Left cardiac atrium (tissue), 4 donors: ENCODE data around the gene ZNF26. TPM values are rescaled to one million over a fixed set of nuclear protein-coding genes. Genes with fewer than 3 reads are reported as not detected.
"Not testable (repeated sequence)": the region's sequence is repeated elsewhere in the genome, so short reads cannot be mapped to it uniquely, and the experiment has no call there.

Source experiments
- ATAC-seq, 2 donors: fragments of 200-7000 bp; cut with Tn5 transposase; one replicate each; pipeline ENCODE4 v1.9.1; 2020; ENCODE audit warnings: mild to moderate bottlenecking in 2 of 2, moderate library complexity in 2 of 2
- DNase-seq: peaks from one replicate; pipeline ENCODE4 v3.0.0-alpha.2; 2020
- intact Hi-C, 2 donors: fragments of 100-400 bp; cut with DNase I; formaldehyde crosslinking; loops; one replicate each; pipeline versions ENCODE4 v1.14.1 to v1.15.1; 2022 to 2023
- total RNA-seq, 2 donors: library from RNA; stranded (reverse); fragmentation: NEBNext Ultra II Directional; extraction: Animal tissue kit (Norgen Biotek cat#: 25700); gene quantifications; one replicate each; pipeline ENCODE4 v1.2.1, GENCODE V29; 2021
- donor health status: DM: no; HTN: yes; CAD: no.
- donor health status: DM: no; HTN: yes; CAD: no; lungs with severe emphysema.
- donor health status: DM: yes; HTN: yes; CAD: no.
- donor health status: Dilated cardiomyopathy.

ZNF26 gene
- total RNA-seq, 2 donors from 2014 or later = 5.0 to 6.1 TPM

DNA sequence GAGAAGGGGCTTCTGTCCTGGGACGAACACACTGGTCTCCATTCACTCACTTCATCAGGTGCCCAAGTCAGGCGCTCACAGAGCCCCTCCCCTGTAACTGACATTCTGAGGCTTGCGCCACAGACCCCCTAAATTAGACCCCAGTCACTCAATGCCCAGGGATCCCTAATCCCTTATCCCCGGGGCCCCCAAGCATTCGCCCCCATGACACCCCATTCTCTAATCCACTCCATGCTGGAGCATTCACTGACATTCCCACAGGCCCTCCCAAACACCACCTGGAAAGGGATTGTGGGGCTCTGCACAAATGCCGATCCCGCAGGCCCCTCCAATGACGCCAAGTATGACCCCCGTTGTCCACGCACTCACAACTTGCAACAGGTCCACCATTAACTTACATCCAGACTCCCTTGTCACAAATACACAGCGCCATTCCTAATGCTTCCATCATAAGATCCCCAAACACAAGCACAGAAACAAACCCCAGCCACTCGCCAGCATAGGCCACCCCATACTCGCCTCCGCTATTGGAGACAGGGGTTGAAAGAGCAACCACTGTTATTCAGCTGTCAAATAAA lies 31.6 kb upstream of the ZNF26 start:
- intact Hi-C loops = no loop called here
- ATAC-seq (no peak), DNase-seq (no peak)

DNA sequence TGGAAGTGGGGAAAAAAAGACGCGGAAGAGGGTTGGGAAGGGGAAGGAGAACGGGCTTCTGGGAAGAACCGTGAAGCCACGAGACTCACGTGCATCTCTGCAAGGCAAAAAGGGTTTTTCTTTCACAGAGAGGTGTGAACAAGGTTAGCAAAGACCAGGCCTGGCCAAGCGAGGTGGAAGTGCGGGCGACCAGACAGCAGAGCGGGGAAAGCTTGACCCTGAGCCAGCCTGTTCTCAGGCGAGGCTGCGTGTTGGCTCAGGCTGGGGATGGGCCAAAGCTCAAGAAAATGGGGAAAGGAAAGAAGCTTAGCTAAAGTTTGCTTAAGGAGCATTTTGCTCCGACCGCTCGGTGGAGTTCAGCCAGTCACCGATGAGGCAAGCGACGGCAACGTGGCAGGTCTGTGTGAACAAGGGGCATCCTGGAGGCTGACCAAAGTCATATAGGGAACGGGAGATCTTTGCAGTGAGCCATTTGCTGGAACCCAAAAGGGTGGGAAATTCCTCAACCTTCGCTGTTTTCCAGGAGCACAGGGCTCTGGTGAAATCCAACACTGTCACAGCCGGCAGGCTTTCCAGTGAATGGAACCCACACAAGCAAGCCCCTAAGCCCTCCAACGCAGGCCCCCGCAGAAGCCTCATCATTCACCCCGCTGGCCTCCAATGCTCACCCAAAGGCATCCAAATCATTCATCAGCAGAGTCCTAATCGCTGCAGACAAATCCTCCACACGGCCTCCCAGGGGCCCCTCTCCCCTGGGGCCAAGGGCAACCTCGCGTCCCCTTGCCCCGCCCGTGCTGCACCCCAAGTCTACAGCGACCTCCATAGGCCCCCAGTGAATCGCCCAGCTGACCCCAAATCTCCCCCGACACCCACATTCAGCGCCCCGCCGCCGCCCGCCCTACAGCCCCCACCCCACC lies 30.8 kb upstream of the ZNF26 start:
- intact Hi-C loops = loop anchor here in 1 of 2 donors (2.0 kb wide), 1 partner anchor 31 kb away; the partner anchor contains the start of gene ZNF26
- DNase-seq (peak; percentile 58), ATAC-seq (peak; percentile 35 to 41)

DNA sequence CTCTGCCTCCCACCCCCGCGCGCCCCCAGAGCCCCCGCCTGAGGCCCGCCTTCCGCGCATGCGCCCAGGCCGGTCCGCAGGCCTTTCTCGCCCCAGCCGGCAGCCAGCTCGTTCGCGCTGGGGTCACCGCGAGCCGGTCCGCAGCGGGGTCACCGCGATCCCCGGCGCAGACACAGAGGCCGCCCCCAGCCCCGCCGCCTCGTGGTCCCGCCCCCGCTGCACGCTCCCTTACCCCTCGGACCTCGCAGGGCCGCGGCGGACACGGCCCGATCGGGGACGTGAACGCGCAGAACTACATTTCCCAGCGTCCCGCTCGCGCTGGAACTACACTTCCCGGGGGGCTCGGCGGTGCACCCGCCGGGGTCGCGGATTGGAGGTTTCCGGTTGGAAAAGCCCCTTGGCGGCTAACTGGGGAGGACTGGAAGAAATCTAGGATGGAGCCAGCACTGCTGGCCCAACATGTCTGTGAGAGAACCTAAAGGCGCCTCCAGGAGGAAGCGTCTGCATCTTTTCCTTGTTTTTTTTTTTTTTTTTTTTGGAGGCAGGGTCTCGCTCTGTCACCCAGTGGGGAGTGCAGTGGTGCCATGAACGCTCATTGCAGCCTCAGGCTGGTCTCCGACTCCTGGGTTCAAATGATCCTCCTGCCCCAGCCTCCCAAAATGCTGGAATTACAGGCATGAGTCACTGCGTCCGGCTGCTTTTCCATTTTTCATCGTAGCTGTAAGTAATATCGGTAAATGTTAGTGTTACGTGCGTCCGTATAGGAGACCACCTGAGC lies 30.0 kb upstream of the ZNF26 start, which contains the start of gene ZNF605:
TSS of gene ZNF605 (minus strand) at position 296 of the 778 bp plus-strand sequence. CDS start 10,671 bp downstream, outside the sequence.
- intact Hi-C loops = loop anchor here in 1 of 2 donors (2.0 kb wide), 1 partner anchor 31 kb away; the partner anchor contains the start of gene ZNF26
- ATAC-seq = peak; percentile 95 to 97
- peak; percentile 95 for DNase-seq

DNA sequence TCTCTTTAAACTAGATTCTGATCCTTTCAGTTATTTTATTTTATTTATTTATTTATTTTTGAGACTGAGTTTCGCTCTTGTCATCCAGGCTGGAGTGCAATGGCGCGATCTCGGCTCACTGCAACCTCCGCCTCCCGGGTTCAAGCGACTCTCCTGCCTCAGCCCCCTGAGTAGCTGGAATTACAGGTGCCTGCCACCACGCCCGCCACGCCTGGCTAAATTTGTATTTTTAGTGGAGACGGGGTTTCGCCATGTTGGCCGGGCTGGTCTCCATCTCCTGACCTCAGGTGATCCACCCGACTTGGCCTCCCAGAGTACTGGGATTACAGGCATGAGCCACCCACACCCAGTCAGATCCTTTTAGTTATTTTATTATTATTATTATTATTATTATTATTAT lies 24.4 kb upstream of the ZNF26 start:
- ATAC-seq = not testable (repeated sequence)

DNA sequence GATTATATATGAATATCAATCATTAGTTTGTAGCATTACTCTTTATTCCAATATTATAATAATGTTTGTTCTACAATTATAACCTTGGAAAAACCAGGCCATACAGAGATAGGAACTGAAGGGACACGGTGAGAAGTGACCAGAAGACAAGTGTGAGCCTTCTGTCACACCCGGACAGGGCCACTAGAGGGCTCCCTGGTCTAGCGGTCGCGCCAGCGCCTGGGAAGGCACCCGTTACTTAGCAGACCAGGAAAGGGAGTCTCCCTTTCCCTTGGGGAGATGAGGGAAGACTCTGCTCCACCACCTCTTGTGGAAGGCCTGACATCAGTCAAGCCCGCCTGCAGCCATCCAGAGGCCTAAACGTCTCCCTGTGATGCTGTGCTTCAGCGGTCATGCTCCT lies 22.2 kb upstream of the ZNF26 start:
- intact Hi-C loops, ATAC-seq: not testable (repeated sequence)
- peak; percentile 54 for DNase-seq

More for the DNA sequence above, 24.4 kb upstream of the ZNF26 start:
- DNase-seq, intact Hi-C loops: not testable (repeated sequence)

DNA sequence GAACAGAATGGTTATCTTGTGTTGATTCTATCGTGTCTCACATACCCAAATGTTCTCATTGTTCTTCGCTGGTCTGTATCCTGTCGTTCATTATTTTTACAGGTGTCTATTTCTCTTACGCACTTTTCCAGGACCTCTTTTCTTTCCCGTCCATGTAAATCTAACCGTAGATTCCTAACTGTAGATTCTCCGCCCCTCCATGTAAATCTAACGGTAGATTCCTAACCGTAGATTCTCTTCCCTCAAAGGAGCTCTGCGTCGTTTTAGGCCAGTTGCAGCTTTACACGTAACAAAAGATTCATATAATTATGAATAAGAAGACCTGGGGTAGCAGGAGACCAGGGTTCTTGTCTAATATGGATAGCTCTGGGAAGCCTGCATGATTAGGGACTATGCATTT lies 20.4 kb upstream of the ZNF26 start:
- intact Hi-C loops = no loop called here
- no peak for ATAC-seq
- no peak for DNase-seq

DNA sequence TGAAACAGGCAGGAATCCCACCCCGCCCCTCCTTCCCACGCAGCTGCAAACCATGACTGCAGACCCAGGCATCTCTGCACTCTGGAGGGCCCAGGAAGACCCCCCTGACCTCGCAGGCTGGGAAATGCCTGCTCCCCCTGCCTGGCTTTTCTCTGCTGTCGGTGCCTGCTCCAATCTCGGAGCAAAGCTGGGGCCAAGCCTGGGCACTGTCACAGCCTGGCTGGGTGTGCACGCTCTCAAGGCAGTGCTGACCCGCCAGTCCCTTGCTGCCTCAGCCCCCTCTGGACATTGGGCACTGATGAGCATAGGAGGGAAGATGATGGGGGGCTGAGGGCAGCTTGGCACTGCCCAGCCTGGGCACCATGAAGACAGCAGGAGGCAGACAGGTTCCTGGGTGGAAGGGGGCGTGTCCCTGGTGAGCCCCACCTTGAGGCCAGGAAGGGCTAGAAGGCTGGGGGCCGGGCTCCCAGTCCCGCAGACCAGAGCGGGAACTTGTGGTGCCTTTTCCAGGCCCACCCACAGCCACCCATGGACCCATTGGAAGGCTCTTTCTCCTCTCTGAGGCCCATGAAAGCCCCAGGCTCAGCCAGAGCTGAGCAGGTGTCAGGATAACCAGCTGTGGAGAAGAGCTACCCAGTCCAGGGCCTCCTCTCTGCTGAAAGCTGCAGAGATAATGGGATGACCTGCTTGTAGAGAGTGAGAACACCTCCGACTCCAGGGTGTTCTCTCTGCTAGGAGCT lies 19.3 kb upstream of the ZNF26 start:
- intact Hi-C loops = no loop called here
- no peak for DNase-seq
- ATAC-seq = no peak

DNA sequence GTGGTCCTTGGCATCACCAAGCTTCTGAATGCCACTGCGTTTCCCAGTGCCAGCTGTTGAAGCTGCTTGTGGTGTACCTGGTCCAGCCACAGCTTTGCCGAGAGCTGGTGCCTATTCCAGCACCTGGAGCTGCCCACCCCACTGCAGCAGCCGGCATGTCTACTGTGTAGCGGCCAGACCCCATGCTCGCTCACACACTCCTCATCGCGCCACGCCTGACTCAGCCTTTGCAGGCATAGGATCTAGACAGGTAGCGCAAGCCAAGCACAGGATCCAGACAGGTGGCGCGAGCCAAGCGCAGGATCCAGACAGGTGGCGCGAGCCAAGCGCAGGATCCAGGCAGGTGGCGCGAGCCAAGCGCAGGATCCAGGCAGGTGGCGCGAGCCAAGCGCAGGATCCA lies 18.4 kb upstream of the ZNF26 start:
- no peak for ATAC-seq
- intact Hi-C loops = no loop called here
- DNase-seq = no peak

DNA sequence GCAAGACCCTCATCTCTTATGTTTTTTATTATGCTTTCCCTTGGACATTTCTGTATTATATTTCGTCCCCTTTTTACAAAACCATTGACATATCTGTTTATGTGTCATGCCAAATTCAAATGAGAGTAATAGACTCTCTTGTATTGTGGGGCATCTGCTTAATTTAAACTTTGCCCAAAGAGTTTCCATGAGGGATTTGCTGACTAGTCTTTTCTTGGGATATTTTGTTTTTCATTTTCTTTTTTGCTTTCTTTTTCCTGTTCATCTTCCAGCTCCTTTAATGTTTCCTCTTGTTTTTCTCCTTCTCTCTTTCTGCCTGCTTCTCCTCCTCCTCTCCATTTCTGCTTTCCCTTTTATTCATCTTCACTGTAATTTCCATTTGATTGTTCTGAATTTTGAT lies 13.8 kb upstream of the ZNF26 start:
- intact Hi-C loops = no loop called here
- ATAC-seq (no peak), DNase-seq (no peak)

DNA sequence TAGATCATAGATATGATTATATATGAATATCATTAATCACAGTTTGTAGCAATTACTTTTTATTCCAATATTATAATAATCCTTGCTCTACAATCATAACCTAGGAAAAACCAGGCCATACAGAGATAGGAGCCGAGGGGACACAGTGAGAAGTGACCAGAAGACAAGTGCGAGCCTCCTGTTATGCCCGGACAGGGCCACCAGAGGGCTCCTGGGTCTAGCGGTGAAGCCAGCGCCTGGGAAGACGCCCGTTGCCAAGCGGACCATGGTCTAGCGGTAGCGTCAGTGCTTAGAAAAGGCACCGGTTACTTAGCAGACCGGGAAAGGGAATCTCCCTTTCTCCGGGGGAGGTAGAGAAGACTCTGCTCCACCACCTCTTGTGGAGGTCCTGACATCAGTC lies 9.3 kb upstream of the ZNF26 start:
- peak; percentile 39 for DNase-seq
- intact Hi-C loops, ATAC-seq: not testable (repeated sequence)

DNA sequence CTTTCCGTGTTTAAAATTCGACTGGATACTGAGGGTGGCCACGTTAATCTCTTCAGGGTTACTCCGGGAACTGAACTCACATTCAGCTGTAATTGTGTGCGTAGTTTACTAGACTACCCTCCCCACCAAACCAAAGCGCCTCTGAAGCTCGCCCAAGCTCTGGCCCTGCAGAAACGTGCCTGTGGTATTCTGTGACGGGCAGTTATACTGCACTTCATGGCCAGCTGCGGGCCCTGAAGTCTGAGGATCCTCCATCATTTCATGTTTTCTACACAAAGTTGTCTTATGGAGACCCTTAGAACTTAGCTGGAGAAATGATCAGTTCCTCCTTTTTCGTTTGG lies 688 bp downstream of the ZNF26 start:
- DNase-seq (no peak), ATAC-seq (no peak)
- intact Hi-C loops = loop anchor here in 1 of 2 donors (2.0 kb wide), 1 partner anchor 30 kb away; the partner anchor contains the start of gene ZNF605

DNA sequence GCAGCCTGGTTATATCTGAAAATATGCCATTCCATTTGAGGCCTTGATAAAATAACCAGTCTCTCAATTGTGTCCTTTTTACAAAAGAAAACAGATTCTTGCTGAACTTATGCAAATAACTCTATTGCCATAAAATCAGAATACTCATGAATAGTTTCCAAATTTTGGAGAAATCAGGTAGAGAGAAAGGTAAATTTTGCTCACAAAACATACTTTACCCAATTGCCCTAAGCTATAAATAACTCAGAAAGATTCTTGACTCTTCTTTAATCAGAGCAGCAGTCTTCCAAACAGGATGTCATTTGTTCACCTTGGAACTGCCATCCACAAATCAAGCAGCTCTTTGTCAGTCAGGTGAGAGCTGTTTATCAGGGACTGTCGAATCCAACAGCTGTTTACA lies 12.6 kb downstream of the ZNF26 start:
- no peak for DNase-seq
- intact Hi-C loops = no loop called here
- ATAC-seq = no peak

DNA sequence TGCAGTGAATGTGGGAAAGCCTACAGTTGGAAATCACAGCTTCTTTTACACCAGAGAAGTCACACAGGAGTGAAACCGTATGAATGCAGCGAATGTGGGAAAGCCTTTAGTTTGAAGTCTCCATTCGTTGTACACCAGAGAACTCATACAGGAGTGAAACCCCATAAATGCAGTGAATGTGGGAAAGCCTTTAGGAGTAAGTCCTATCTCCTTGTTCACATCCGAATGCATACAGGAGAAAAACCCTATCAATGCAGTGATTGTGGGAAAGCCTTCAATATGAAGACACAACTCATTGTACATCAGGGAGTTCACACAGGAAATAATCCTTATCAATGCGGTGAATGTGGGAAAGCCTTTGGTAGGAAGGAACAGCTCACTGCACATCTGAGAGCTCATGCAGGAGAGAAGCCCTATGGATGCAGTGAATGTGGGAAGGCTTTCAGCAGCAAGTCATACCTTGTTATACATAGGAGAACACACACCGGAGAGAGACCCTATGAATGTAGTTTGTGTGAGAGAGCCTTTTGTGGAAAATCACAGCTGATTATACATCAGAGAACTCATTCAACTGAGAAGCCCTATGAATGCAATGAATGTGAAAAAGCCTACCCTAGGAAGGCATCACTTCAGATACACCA lies 24.6 kb downstream of the ZNF26 start:
- no peak for ATAC-seq
- no peak for DNase-seq
- intact Hi-C loops = no loop called here

DNA sequence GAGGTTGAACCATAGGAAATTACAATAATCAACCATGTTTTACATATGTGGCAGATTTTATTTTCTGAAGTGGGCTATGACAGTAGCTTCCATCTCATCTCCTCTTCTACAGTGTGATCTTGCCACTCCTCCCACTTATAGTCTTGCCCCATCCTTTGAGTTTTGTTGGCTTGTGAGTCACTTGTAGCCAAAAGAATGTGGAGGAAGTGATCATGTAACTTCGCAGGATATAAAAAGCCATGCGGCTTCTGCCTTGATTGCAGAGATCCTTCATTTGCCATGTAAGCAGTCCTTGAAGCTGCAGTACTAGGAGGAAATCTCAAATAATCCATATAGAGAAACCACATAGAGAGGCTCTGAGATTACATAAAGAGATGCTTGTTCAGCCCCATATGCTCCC lies 37.4 kb downstream of the ZNF26 start:
- no peak for ATAC-seq
- DNase-seq = no peak
- intact Hi-C loops = no loop called here

DNA sequence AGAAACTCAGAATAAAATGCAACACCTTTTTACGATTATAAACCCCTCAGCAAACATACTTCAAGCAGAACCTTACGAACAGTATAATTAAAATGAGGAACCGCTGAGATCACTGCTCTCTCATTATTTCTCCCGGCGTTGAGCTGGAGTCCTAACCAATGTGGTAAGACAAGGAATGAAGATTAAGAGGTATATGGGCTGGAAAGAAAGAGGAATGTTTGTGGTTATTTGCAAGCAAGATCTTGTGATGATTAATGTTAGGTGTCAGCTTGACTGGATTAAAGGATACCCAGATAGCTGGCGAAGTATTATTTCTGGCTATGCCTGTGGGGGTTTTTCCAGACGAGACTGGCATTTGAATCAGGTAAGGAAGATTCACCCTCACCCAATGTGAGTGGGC lies 40.8 kb downstream of the ZNF26 start:
- no peak for ATAC-seq
- DNase-seq = no peak
- intact Hi-C loops = no loop called here

DNA sequence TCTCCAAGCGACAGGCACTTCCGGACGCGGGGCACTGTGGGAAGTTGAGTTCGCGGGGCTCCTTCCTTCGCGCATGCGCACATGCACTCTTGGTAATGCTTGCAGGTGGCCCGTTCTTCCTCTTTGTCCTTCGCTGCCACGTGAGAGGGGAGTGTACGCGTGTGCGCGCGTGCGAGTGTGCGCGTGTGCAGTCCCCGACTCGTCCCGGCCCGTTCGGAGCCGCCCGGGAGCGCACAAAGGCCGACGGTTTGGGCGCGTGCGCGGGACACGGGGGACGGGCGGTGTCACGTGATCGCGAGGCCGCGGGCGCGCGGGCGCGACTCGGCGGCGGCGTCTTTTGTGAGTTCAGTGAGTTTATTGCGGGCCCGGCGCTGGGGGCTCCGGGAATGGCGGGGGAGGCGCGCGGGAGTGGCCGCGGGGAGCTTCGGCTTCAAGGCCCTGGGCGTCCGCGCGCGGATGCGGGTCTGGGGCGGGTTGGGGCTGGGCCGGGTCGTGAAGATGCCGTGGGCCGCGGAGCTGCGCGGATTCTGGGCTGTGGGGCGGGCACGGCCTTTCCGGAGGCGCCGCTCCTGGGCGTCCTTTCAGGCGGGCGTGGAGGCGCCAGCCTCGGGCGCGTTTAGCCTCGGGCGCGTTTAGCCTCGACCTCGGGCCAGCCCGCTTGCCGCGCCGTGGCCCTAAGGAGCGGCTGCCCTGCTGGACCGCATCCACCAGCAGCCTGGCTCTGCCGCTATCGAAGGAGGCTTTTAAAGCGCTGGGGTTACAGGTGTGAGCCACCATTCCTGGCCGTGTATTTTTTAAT lies 51.2 kb downstream of the ZNF26 start, which contains the start of gene ZNF84:
TSS of gene ZNF84 (plus strand) at position 303 of the 799 bp plus-strand sequence. CDS start 3,959 bp downstream, outside the sequence.
- DNase-seq (peak; percentile 98), ATAC-seq (peak; percentile 99)
- intact Hi-C loops = loop anchor here in 1 of 2 donors (2.0 kb wide), 1 partner anchor 43 kb away; the partner anchor contains the start of gene ZNF140

DNA sequence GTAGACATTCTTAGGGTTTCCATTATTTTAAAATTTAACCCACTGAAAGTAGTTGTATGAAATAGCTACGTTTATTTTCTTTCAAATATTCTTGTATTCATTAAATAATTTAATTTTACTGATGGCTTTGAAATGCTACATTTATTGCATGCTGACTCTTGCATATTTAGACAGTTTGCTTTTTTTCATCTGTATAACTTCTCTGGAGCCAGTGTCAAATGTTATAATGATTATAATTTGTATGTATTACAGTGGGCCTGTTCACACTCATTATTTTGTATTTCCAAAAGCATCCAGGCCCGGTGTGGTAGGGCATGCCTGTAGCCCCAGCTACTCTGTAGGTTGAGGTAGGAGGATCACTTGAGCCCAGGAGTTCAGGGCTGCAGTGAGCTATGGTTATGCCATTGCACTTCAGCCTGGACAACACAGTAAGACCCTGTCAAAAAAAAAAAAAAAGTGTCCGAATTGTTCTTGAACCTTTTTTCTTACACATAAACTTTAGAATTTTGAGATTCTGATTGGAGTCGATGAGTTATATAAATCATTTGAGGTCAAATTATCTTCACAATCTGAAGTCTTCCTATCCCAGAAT lies 52.0 kb downstream of the ZNF26 start:
- DNase-seq = no peak
- intact Hi-C loops = no loop called here
- ATAC-seq = no peak
